ENCODE data around the gene SLCO3A1.

The SLCO3A1 gene

DNA sequence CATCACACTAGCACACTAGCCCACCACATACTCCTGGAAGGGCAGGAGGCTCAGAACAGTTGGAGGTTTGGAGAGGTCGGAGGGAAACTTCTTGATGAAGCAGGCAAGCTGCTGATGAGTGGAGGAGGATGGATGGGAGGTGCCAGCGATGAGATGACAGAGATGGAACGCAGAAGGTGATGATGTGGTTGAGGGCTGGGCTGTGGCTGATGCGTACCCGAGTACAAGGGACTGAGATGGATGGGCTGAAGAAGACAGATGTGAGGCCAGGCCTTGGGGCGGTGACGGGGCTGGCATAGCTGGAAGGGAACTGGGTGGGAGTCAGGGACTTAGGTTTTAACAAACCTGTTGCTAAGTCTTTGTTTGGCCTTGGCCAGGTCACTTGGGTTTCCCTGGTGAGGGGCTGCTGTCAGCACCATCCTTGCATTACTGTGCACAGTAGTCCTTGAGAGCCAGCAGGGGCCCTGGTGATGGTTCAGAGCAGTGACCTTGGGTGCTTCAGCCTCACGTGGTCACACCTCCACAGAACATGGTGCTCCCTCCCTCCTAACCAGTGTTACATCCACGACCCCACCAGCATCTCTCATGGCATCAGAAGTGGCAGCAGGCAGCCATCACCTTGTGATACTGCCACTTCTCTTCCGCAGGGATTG is 164.5 kb downstream of the SLCO3A1 start:
- in situ Hi-C loops (cut with MboI; ENCODE audit: low sequenced_read_pairs) = no loop called here
- DNase-seq (ENCODE audit: low spot score in 2 of 2) = no peak
- Histone ChIP-seq H3K9me3 (no peaks in the 10 kb centered on the region), H3K4me3 (no peak overlapping the region), H3K27me3 (ENCODE audit: low read depth) (no peaks in the 10 kb centered on the region), H3K36me3 (replicated peaks) (no peaks in the 10 kb centered on the region), H3K4me1 (no peaks in the 10 kb centered on the region)

DNA sequence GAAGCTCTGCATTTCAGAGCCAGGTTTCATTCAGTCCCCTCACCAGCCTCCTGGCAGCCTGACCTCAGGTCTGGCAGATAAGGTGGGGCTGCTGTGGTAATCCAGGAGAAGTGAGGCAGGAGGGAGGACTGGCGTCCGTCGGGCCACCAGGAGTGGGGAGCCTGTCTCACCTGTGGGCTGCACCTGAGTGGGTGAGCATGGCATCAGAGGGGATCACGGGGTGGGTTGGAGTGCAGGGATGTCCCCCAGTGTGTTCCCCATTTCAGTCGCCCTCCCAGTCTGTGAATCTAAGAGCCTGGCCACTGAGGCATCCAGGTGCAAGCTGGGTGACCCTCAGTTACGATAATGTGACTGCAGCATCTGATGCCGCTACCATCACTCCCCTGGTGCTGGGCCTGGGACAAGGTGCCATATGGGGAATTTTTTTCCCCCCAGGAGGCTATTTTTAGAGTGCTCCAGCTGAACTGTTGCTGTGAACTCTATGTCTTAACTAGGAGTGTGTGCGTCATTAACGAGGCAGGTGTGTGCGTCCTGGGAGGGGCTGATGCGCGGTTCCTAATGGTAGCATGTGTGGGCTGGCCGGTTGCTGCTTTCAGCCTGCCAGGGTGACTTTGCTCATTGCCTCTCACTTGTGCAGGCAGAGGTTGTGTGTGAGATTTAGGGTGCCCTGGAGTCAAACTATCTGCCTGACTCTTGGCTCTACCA is 165.2 kb downstream of the SLCO3A1 start:
- no peaks in the 10 kb centered on the region for H3K36me3 ChIP-seq (replicated peaks)
- H3K9me3 ChIP-seq = no peaks in the 10 kb centered on the region
- DNase-seq (ENCODE audit: low spot score in 2 of 2) = no peak
- no peaks in the 10 kb centered on the region for H3K4me1 ChIP-seq
- no peaks in the 10 kb centered on the region for H3K27me3 ChIP-seq (ENCODE audit: low read depth)
- in situ Hi-C loops (cut with MboI; ENCODE audit: low sequenced_read_pairs) = no loop called here
- H3K4me3 ChIP-seq = no peak overlapping the region

DNA sequence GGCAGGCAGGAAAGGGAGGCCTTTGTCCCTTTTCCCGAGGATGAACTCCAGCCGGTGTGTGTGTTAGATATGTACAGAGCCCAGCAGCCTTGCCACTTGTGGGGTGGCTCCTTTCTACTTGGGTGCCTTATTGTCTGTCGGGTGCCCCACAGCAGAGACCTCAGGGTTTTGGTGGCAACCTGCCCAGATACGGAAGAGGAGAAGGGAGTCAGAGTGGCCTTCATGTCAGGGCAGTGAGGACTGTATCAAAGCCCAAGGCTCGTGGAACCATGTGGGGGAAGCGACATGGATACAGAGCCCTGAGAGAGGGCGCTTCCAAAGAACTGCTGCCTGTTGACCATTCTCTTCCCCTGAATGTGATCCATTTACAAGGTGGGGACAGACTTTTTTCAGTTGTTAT is 166.2 kb downstream of the SLCO3A1 start:
- H3K4me1 ChIP-seq = no peaks in the 10 kb centered on the region
- H3K9me3 ChIP-seq = no peaks in the 10 kb centered on the region
- in situ Hi-C loops (cut with MboI; ENCODE audit: low sequenced_read_pairs) = no loop called here
- H3K36me3 ChIP-seq (replicated peaks) = no peaks in the 10 kb centered on the region
- H3K4me3 ChIP-seq = no peak overlapping the region
- no peak for DNase-seq (ENCODE audit: low spot score in 2 of 2)
- H3K27me3 ChIP-seq (ENCODE audit: low read depth) = no peaks in the 10 kb centered on the region

DNA sequence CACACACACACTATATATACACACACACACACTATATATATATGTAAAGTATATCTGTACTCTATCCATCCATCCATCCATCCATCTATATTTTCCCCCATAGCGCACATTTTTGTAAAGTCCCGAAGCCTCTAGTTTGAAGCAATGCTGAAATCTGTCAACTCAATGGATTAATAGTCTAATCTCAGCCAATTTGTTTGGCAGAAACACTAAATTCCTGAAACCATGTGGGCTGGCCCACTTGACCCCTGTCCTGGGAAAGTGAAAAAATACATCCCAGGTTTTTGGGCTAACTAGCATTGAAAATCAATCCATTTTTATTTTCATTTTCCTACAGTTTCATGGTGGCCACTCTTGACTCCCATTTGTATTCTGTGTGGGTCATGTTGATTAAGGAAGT is 166.7 kb downstream of the SLCO3A1 start:
- H3K4me3 ChIP-seq = no peak overlapping the region
- H3K27me3 ChIP-seq (ENCODE audit: low read depth) = no peaks in the 10 kb centered on the region
- H3K4me1 ChIP-seq = no peaks in the 10 kb centered on the region
- no peaks in the 10 kb centered on the region for H3K36me3 ChIP-seq (replicated peaks)
- H3K9me3 ChIP-seq = no peaks in the 10 kb centered on the region
- no peak for DNase-seq (ENCODE audit: low spot score in 2 of 2)
- in situ Hi-C loops (cut with MboI; ENCODE audit: low sequenced_read_pairs) = no loop called here

DNA sequence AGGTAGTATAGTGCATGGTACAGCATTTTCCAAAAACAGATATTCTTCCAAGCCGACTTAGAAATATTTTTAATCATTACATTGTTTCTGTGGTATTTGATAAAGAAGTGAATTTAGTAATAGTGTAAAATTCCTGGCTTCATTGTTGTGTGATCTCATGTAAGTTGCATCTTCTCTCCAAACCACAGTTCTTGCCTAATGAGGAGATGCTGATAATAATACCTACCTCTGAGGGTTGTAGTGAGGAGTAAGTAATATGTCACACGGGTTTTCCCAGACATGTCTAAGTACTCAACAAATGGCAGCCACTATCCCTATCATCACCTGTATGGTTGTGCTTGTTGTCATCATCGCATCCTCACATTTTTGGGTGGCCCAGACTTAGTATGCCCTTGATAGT is 167.3 kb downstream of the SLCO3A1 start:
- Histone ChIP-seq H3K4me3 (no peak overlapping the region), H3K9me3 (no peaks in the 10 kb centered on the region), H3K4me1 (no peaks in the 10 kb centered on the region), H3K36me3 (replicated peaks) (no peaks in the 10 kb centered on the region), H3K27me3 (ENCODE audit: low read depth) (no peaks in the 10 kb centered on the region)
- in situ Hi-C loops (cut with MboI; ENCODE audit: low sequenced_read_pairs) = no loop called here
- no peak for DNase-seq (ENCODE audit: low spot score in 2 of 2)

DNA sequence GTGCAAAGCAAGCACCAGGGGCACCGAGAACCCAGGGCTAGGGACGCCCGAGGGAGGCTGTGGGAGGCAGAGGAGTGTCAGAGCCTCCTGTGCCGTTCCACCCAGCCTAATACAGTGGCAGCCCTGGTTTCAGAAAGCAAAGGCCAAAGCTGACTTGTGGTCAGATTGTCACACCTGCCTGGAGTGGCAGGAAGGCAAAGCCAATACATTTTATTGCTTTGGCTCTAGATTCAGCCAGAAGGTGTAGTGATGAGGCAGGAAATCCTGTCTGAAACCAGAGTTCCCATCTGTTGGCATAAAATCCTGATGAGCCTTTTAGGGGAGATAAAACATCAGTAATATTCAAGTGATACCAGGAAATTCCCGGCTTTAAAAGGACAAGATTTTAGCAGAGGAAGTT is 168.3 kb downstream of the SLCO3A1 start:
- Histone ChIP-seq H3K4me1 (no peaks in the 10 kb centered on the region), H3K36me3 (replicated peaks) (no peaks in the 10 kb centered on the region), H3K9me3 (no peaks in the 10 kb centered on the region), H3K27me3 (ENCODE audit: low read depth) (no peaks in the 10 kb centered on the region), H3K4me3 (no peak overlapping the region)
- in situ Hi-C loops (cut with MboI; ENCODE audit: low sequenced_read_pairs) = no loop called here
- DNase-seq (ENCODE audit: low spot score in 2 of 2) = no peak

DNA sequence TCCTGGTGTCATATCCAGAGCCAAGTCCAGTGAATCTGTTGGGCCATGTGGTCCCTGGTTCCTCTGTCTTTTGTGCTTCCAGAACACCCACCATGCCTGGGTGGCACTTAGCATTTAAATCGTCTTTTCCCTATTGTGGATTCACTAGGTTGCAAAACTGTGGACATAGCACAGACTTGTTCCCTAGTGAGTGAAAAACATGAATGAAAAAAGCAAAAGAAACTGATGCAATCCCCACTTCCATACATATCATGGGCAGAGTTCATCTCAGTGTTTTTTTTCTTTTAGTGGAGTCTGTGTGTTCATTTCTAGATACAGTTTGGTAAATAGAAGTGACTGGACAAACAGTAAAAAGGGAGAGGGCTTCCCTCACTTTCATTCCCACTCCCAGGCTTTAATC is 170.5 kb downstream of the SLCO3A1 start:
- no peaks in the 10 kb centered on the region for H3K9me3 ChIP-seq

DNA sequence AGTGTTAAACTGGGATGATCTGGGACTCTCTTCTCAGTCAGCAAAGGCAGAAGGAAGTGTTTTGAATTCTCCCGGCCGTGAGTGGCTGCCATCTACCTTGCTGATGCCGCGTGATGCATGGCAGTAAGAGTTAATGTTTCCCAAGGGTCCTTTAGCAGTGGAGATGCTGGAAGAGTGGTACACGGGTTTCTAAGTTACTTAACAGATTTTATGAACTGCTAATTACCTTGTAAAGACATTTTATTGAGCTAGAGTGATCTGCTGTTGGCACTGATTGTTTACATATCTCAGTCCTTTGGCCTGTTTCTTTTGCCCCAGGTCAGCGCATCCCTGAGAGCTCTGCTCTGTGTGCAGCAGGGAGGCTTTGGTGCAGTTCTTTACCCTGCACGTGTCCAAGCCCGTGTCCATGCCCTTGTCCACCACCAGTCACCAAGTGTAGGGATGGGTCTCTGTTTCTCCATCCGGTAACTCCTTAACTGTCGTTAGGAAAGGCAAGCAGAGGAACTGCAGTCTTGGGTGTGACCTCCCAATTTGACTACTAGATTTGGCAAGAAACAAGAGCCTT is 172.3 kb downstream of the SLCO3A1 start:
- DNase-seq (ENCODE audit: low spot score in 2 of 2) = no peak
- Histone ChIP-seq H3K27me3 (ENCODE audit: low read depth) (no peaks in the 10 kb centered on the region), H3K4me3 (no peak overlapping the region), H3K9me3 (no peaks in the 10 kb centered on the region), H3K4me1 (no peaks in the 10 kb centered on the region), H3K36me3 (replicated peaks) (no peaks in the 10 kb centered on the region)
- in situ Hi-C loops (cut with MboI; ENCODE audit: low sequenced_read_pairs) = no loop called here

More for the DNA sequence above, 170.5 kb downstream of the SLCO3A1 start:
- DNase-seq (ENCODE audit: low spot score in 2 of 2) = no peak
- Histone ChIP-seq H3K36me3 (replicated peaks) (no peaks in the 10 kb centered on the region), H3K4me1 (no peaks in the 10 kb centered on the region), H3K27me3 (ENCODE audit: low read depth) (no peaks in the 10 kb centered on the region), H3K4me3 (no peak overlapping the region)
- in situ Hi-C loops (cut with MboI; ENCODE audit: low sequenced_read_pairs) = no loop called here

DNA sequence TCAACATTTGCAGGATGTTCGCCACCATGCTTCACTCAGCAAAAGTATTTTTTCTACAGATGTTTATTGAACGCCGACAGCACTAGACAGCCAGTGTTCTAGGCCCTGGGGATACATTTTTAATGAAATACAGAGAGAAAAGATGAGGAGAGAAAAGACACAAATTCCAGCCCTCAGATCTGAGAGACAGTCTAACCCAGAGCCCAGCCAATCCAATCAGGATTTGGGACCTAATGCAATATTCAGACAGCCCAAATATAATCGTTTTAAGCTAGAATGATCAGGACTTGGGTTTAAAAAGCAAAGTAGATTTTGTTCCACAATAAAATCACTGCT is 174.8 kb downstream of the SLCO3A1 start:
- no peak for DNase-seq (ENCODE audit: low spot score in 2 of 2)
- no peak overlapping the region for H3K4me3 ChIP-seq
- in situ Hi-C loops (cut with MboI; ENCODE audit: low sequenced_read_pairs) = no loop called here

DNA sequence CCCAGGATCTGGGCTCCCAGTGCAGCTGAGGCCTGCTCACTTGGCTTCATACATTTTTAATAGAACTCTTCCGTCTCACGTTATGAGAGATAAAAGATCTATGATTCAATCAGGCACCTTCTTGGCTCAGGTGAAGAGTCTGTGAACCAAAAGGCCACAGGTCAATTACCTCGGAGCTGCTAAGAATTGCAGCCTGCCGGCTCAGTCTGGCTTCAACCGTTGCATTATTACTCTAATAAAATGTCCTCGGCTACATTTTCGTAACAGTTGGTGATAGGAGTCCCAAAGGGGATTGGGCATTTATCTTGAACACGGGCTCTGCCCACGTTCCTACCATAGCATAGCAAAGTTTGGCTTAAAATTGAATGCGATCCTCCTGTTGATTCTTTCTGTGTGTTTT is 176.3 kb downstream of the SLCO3A1 start:
- in situ Hi-C loops (cut with MboI; ENCODE audit: low sequenced_read_pairs) = no loop called here
- no peaks in the 10 kb centered on the region for H3K36me3 ChIP-seq (replicated peaks)
- DNase-seq (ENCODE audit: low spot score in 2 of 2) = no peak
- no peaks in the 10 kb centered on the region for H3K4me1 ChIP-seq
- H3K4me3 ChIP-seq = no peak overlapping the region
- H3K9me3 ChIP-seq = no peaks in the 10 kb centered on the region
- no peaks in the 10 kb centered on the region for H3K27me3 ChIP-seq (ENCODE audit: low read depth)

More for the DNA sequence above, 174.8 kb downstream of the SLCO3A1 start:
- H3K36me3 ChIP-seq (replicated peaks) = no peaks in the 10 kb centered on the region
- H3K27me3 ChIP-seq (ENCODE audit: low read depth) = no peaks in the 10 kb centered on the region
- no peaks in the 10 kb centered on the region for H3K4me1 ChIP-seq
- no peaks in the 10 kb centered on the region for H3K9me3 ChIP-seq

DNA sequence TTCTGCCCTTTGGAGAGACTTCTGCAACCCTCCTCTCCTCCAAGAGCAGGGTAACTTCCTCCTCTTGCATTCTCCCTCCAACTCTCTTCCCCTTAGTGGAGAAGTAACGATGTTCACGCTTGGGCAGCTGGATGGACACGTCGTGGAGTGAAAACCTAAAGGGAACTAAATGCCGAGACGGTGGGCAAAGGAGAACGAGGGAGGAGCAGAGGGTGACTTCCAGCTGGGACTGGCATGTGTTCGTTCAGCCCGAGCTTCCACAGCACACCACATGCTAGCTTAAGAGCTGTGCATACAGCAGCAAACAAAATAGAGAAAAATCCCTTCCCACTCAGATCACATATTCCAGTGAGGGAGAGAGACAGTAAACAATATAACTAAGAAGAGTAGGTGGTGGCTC is 179.8 kb downstream of the SLCO3A1 start:
- in situ Hi-C loops (cut with MboI; ENCODE audit: low sequenced_read_pairs) = no loop called here
- Histone ChIP-seq H3K36me3 (replicated peaks) (no peaks in the 10 kb centered on the region), H3K9me3 (0 out of 2 replicates have a peak, but pooled peaks cover 4% of the 10 kb centered on the region), H3K4me1 (peaks cover 12% of the 10 kb centered on the region), H3K27me3 (ENCODE audit: low read depth) (no peaks in the 10 kb centered on the region), H3K4me3 (no peak overlapping the region)
- no peak for DNase-seq (ENCODE audit: low spot score in 2 of 2)

DNA sequence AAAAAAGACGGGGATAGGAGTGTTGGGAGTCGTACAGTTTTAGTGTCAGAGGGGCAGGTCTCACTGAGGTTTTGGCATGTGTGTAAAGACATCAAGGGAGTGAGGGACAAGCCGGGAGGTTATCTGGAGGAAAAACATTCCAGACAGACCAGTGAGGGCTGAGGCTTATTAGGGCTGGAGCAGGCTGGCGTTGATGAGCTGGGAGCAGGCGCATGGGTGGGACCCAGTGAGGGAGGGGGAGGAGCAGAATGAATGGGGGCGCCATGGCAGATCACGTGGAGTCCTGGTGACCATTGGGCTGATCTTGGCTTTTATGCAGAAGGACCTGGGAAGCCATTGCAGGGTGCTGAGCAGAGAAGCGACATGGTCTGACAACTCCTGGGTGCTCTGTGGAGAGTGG is 180.2 kb downstream of the SLCO3A1 start:
- Histone ChIP-seq H3K27me3 (ENCODE audit: low read depth) (no peaks in the 10 kb centered on the region), H3K36me3 (replicated peaks) (no peaks in the 10 kb centered on the region), H3K4me3 (no peak overlapping the region), H3K4me1 (peaks cover 12% of the 10 kb centered on the region), H3K9me3 (0 out of 2 replicates have a peak, but pooled peaks cover 4% of the 10 kb centered on the region)
- no peak for DNase-seq (ENCODE audit: low spot score in 2 of 2)
- in situ Hi-C loops (cut with MboI; ENCODE audit: low sequenced_read_pairs) = no loop called here

DNA sequence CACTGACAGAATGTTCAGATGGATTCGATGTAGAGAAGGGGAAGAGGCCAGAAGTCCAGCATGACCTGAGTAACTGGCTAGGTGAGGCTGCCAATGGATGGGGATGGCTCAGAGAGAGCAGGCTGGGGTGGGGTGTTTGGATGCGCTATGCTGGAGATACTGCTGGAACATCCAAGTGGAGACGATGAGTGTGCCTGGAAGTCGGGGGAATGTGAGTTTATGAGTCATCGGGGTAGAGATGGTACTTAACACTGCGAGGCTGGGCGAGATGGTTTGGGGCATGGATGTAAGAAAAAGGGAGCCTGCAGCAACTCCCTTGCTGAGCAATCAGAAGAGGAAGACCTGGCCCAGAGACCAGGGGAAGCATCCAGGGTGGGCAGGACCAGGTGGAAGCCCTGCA is 180.7 kb downstream of the SLCO3A1 start:
- peaks cover 12% of the 10 kb centered on the region for H3K4me1 ChIP-seq
- in situ Hi-C loops (cut with MboI; ENCODE audit: low sequenced_read_pairs) = no loop called here
- H3K4me3 ChIP-seq = no peak overlapping the region
- no peaks in the 10 kb centered on the region for H3K27me3 ChIP-seq (ENCODE audit: low read depth)
- H3K36me3 ChIP-seq (replicated peaks) = no peaks in the 10 kb centered on the region
- H3K9me3 ChIP-seq = 0 out of 2 replicates have a peak, but pooled peaks cover 4% of the 10 kb centered on the region
- DNase-seq (ENCODE audit: low spot score in 2 of 2) = no peak

DNA sequence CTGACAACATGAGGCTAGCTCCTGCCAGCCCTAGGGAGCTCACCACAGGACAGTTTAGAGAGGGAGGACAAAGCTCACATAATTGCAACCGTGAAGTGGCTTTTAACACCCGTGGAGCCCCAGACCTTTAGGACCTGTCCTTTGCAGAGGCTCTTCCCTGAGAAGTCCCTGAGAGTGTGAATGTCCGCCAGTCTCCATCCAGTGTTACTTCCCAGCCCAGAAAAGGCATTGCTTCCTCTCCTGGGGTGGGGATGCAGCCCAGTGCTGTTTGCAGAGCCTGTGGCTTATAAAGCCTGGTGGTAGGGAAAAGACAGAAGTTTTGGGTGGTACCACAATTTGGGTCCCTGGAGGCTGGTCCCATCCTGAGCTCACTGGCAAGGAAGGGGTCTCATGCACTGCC is 182.0 kb downstream of the SLCO3A1 start:
- H3K36me3 ChIP-seq (replicated peaks) = no peaks in the 10 kb centered on the region
- peaks cover 12% of the 10 kb centered on the region for H3K4me1 ChIP-seq
- H3K9me3 ChIP-seq = 0 out of 2 replicates have a peak, but pooled peaks cover 4% of the 10 kb centered on the region
- no peak overlapping the region for H3K4me3 ChIP-seq
- in situ Hi-C loops (cut with MboI; ENCODE audit: low sequenced_read_pairs) = no loop called here
- no peak for DNase-seq (ENCODE audit: low spot score in 2 of 2)
- H3K27me3 ChIP-seq (ENCODE audit: low read depth) = no peaks in the 10 kb centered on the region

Measured in HAP-1 (cell line).